ENCODE results near the gene MTIF3.

Gene MTIF3

DNA sequence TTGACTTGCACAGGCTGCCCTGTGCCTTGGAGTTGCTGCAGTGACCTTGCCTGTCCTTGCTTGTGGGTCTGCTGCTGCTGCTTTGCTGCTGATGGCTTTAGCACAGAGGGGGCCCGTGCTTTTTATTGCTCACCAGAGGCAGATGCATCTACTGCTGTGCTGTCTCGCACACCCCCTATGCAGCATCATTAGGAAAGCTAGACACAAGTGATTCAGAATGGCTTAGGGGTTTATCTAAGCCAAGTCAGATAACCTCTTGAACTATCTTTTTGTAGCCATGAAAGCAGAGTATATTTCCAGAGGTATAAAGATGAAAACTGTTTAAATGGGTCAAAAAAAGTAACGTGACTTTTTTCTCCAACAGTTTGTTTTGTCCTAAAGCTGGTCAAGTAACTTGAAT, 18.2 kb downstream of the MTIF3 start:
- Mint-ChIP-seq H3K27ac (peak overlapping the region; percentile 57), H3K4me3 (no peak overlapping the region), H3K9me3 (no peaks in the 10 kb centered on the region), H3K27me3 (no peaks in the 10 kb centered on the region), H3K4me1 (peaks cover 51% of the 10 kb centered on the region), H3K36me3 (peaks cover 29% of the 10 kb centered on the region)

DNA sequence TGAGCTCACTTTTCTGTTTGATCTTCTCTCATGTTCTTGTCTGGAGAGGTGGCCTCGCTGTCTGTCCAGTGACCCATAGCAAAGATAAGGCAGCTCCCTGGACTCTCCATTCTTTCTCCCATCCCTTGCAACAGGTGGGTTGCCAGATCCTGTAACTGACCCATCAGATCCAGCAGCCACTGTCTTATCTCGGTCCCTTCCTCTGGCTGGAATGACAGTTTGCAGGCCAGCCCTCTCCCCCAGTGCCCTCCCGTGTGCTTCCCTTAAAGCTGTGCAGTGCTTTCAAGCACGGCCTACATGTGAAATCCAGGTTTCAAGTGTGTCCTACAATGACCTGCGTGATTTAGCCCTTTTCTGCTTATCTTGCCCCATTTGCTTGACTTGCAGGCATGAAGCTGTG, 22.2 kb downstream of the MTIF3 start:
- H3K9me3 Mint-ChIP-seq: no peaks in the 10 kb centered on the region
- no peaks in the 10 kb centered on the region for H3K27me3 Mint-ChIP-seq
- peak overlapping the region; percentile 73 for H3K4me3 Mint-ChIP-seq
- peak overlapping the region; percentile 73 for H3K27ac Mint-ChIP-seq
- H3K4me1 Mint-ChIP-seq: peaks cover 54% of the 10 kb centered on the region
- H3K36me3 Mint-ChIP-seq: peaks cover 31% of the 10 kb centered on the region

DNA sequence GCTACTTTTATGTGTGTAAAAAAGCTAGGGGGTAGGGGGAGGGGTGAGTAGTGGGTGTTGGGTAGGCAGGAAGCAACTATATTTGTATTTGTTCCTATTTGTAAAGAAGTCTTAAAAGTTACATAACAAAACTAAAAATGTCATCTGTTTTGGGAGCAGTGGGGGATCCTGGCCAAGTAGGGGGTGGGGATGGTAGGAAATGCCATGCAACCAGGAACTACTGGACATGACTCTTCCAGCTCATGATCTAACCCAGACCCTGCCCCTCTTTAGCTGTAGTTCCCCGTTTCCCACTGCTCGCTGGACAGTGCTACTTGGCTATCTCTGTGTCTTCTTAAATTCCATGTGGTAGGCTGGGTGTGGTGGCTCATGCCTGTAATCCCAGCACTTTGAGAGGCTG, 22.7 kb downstream of the MTIF3 start:
- H3K9me3 Mint-ChIP-seq: no peaks in the 10 kb centered on the region
- peak overlapping the region; percentile 94 for H3K4me3 Mint-ChIP-seq
- no peaks in the 10 kb centered on the region for H3K27me3 Mint-ChIP-seq
- peaks cover 50% of the 10 kb centered on the region for H3K4me1 Mint-ChIP-seq
- H3K27ac Mint-ChIP-seq: peak overlapping the region; percentile 96
- peaks cover 30% of the 10 kb centered on the region for H3K36me3 Mint-ChIP-seq

DNA sequence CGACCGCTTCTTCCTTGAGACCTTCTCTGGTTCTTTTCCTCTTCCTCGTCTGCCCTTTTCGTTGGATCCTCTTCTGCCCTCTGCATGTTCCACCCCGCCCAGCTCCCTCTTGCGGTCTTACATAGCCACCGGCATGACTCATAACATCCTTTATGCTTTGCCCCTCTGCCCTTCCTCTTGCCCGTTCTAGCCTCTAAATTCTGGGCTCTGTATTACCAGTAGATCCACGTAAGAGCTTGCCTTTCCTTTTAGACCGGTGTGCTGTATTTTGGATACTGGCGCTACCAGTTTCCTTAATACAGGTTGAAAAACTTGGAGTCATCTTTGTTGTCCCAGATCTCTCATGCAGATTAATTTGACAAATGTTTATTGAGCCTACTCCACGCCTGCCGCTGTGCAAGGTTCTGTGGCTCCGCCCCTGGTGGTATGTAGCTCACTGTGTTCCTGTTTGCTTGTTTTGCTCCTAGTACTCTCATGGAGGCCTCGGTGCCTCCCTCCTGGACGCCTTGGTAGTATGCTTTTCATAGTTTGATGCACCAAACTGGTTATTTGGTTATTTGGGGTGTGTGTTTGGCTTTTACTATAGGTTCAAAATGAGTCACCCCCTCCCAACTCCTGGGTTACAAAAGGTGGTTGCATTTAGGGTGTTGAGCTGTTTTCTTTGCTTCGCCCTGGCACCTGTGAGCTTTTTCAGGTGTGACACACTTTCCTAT, 24.3 kb downstream of the MTIF3 start:
- Mint-ChIP-seq H3K9me3 (no peaks in the 10 kb centered on the region), H3K36me3 (peaks cover 23% of the 10 kb centered on the region), H3K4me3 (peak overlapping the region; percentile 94), H3K27me3 (no peaks in the 10 kb centered on the region), H3K4me1 (peaks cover 39% of the 10 kb centered on the region), H3K27ac (peak overlapping the region; percentile 96)

DNA sequence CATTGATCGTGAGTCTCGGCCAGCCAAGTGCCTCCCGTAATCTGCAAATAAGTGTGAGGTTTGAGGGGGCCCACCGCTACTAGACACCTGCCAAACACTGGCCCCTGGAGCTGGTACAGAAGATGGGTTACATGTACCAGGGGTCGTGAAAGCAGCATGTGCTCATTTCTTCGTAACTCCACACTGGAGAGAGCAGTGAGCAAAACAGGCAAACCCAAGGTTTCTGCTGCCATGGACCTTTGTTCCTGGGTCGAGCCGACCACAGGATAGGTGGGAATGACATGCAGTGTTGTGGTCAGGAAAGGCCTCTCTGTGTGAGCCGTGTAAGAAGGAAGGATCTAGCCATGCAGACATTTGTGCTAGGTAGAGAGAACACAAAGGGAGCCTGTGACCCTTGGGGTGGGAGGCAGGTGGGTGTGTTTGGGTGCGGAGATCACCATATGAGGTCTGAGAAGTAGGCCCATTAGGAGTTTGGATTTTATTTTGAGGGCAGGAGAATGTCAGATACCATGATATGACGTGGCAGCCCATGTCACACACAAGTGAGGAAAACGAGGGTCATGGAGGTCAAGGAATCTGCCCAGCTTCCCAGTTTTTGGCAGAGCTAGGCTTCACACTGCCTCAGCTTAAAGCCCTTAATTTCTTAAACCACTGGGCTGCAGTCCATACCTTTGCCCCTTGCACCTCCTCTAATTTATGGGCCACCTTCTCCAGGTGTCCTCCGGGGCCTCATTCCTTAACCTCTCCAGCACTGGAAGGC, 25.0 kb downstream of the MTIF3 start:
- Mint-ChIP-seq H3K36me3 (peaks cover 16% of the 10 kb centered on the region), H3K27ac (peak overlapping the region; percentile 96), H3K4me3 (peak overlapping the region; percentile 94), H3K9me3 (no peaks in the 10 kb centered on the region), H3K27me3 (no peaks in the 10 kb centered on the region), H3K4me1 (peaks cover 32% of the 10 kb centered on the region)

DNA sequence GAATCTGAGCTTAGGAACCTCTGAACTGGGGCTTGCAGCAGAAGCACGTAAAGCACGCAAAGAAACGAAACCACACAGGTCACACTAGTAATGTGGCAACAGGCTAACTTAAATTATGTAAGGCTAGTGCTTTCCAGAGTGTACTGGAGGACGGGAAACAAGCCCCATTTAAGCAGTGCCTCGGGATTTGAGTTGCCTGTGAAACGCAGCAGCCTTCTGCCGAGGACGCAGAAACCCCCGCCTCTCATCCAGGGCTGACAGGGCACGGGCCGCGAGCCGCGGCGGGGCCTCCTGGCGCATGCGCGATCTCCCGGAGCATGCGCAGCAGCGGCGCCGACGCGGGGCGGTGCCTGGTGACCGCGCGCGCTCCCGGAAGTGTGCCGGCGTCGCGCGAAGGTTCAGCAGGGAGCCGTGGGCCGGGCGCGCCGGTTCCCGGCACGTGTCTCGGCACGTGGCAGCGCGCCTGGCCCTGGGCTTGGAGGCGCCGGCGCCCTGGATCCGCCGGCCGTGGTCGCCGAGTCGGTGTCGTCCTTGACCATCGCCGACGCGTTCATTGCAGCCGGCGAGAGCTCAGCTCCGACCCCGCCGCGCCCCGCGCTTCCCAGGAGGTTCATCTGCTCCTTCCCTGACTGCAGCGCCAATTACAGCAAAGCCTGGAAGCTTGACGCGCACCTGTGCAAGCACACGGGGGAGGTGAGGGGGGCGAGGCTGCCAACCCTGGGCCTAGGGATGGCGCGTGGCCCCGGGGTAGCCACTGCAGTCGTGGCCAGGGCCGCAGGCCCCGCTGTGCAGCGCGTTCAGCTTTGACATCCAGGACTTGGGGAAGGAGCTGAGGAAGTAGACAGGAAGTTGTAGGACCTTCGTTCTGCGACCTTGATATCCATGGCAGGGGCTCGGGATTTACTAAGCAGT, 25.9 kb downstream of the MTIF3 start, which contains the start of gene GTF3A:
GTF3A (plus strand) TSS at position 374 of the 912 bp plus-strand sequence.
- Mint-ChIP-seq H3K36me3 (peaks cover 16% of the 10 kb centered on the region), H3K9me3 (no peaks in the 10 kb centered on the region), H3K27ac (peak within 1 kb of the TSS; percentile 95), H3K4me1 (peaks cover 30% of the 10 kb centered on the region), H3K4me3 (peak within 1 kb of the TSS; percentile 94), H3K27me3 (no peaks in the 10 kb centered on the region)

DNA sequence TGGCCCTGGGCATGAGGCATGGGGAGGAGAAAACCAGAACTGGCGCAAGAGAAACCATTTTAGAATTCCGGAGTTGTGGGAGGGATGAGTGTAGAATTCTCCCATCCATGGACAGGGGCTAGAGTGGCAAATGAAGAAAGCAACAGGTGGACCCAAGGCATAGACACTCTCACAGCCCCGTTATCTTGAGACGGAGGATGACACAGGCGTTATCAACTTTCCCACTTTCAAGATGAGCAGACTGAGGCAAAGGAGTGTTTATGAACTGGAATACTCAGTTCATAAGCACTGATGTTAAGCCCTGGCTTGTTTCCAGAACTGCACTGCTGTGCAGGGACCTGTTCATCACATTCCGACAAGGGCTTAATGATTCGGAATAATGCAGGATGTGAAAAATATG, 27.0 kb downstream of the MTIF3 start:
- Mint-ChIP-seq H3K4me1 (peaks cover 26% of the 10 kb centered on the region), H3K36me3 (peaks cover 14% of the 10 kb centered on the region), H3K4me3 (peak overlapping the region; percentile 82), H3K9me3 (no peaks in the 10 kb centered on the region), H3K27ac (peak overlapping the region; percentile 31), H3K27me3 (no peaks in the 10 kb centered on the region)

DNA sequence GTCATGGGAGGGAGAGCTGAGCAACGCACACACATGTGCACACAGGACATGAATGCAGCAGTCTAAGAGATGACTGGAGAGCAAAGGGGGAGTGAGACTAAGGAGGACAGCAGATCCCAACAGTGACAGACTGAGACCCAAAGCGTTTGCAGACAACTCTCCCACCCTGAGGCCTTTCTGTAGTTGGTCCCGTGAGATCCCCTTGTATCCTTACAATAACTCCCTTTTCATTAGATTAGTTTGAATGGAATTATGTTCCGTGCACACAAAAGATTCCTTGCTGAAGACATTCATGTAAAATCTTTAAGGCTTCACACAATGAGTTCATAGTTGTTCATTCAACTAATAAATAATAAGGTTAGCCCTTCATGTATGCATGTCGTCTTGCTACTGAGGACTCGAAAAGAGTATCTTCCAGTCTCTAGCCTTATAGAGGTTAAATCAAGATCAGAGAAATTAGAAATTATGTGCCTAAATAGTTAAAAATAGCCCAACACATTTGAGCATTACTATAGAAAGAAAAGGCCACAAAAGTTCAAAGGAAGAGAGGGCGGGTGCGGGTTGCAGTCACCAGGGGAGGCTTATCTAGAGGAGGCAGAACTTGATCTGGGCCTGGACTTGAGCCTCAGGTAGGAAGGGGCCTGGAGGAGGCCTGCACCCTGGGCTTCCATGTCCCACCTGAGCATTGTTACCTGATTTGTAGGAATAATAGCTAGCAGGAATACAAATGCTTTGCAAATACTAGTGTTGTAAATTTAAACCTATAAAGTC, 29.1 kb downstream of the MTIF3 start:
- peak overlapping the region; percentile 2 for H3K27ac Mint-ChIP-seq

DNA sequence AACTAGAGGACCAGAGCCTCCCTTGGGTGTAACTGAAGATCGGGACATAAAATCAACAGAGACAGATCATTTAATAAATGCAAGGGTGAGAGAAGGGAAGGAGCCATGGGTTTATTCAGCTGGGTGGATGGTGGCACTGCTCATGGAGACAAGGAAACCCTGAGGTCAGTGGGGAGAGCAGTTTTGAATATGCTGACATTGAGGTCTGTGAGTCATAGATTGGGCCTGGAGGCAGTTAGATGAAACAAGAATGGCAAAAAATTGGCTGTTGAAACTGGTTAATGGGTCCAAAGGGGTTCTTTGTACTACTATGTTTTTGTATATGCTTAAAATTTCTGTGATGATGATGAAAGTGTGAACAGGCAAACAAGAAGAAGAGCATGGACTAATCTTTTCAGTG, 31.0 kb downstream of the MTIF3 start:
- no peak overlapping the region for H3K4me3 Mint-ChIP-seq
- H3K36me3 Mint-ChIP-seq: no peaks in the 10 kb centered on the region
- H3K9me3 Mint-ChIP-seq: no peaks in the 10 kb centered on the region
- H3K4me1 Mint-ChIP-seq: peaks cover 7% of the 10 kb centered on the region
- no peak overlapping the region for H3K27ac Mint-ChIP-seq
- H3K27me3 Mint-ChIP-seq: no peaks in the 10 kb centered on the region

More for the DNA sequence above, 29.1 kb downstream of the MTIF3 start:
- Mint-ChIP-seq H3K36me3 (peaks cover 6% of the 10 kb centered on the region), H3K4me3 (no peak overlapping the region), H3K9me3 (no peaks in the 10 kb centered on the region), H3K27me3 (no peaks in the 10 kb centered on the region), H3K4me1 (peaks cover 7% of the 10 kb centered on the region)

DNA sequence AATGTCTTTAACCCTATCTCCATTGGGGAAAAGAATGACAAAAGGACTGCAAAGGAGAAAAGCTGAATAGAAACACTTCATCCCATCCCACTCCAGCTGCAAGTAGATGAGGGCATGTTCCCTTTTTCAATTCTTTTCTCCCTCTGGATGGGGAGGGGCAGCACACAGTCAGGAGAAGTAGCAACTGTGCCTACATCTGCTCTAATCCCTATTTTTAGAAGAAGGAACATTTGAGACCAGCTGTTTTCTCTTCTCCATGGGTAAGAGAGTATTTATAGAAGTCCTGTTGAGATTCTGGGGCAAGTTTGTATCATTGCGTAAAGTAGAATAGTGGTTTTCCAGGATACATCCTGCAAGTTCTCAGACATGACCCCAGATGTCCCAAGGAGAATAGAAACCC, 35.2 kb downstream of the MTIF3 start:
- H3K27me3 Mint-ChIP-seq: no peaks in the 10 kb centered on the region
- no peaks in the 10 kb centered on the region for H3K9me3 Mint-ChIP-seq
- H3K36me3 Mint-ChIP-seq: no peaks in the 10 kb centered on the region
- no peaks in the 10 kb centered on the region for H3K4me1 Mint-ChIP-seq
- no peak overlapping the region for H3K4me3 Mint-ChIP-seq
- H3K27ac Mint-ChIP-seq: no peak overlapping the region

DNA sequence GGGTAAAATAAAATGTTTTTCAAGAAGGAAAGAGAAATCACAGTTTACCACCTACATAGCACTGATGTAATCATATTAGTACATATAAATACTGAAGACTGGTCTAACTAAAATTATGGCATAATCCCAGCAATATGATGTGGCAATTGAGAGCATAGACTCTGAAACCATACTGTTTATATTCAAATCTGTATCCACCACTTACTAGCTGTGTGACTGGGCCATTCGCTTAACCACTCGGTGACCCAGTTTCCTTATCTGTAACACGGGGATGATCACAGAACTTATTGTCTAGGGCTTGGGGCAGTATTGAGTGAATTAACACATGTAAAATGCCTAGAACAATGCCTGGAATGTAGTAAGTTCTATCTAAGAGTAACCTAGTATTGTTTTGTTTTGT, 39.0 kb downstream of the MTIF3 start:
- H3K27me3 Mint-ChIP-seq: no peaks in the 10 kb centered on the region
- H3K27ac Mint-ChIP-seq: no peak overlapping the region
- no peaks in the 10 kb centered on the region for H3K36me3 Mint-ChIP-seq
- H3K9me3 Mint-ChIP-seq: no peaks in the 10 kb centered on the region
- H3K4me3 Mint-ChIP-seq: no peak overlapping the region
- H3K4me1 Mint-ChIP-seq: no peaks in the 10 kb centered on the region

DNA sequence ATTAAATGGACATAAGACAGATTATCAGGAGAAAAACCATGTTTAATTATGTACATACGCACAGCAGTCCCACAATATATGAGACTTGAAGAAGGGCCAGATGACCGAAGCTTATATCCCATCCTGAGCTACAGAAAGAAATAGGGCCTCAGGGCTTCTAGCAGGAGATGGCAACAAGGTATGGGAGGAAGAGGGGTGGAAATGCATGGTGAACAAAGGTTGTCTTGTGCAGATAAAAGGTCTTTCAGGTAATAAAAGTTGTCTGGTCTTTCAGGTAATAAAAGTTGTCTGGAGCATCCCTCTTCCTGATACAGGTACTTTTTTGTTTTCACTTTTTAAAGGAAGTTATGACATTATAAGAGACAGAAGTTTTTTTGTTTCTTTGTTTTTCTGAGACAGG, 41.4 kb downstream of the MTIF3 start:
- Mint-ChIP-seq H3K36me3 (no peaks in the 10 kb centered on the region), H3K9me3 (no peaks in the 10 kb centered on the region), H3K4me3 (no peak overlapping the region), H3K27ac (no peak overlapping the region), H3K27me3 (no peaks in the 10 kb centered on the region), H3K4me1 (no peaks in the 10 kb centered on the region)

DNA sequence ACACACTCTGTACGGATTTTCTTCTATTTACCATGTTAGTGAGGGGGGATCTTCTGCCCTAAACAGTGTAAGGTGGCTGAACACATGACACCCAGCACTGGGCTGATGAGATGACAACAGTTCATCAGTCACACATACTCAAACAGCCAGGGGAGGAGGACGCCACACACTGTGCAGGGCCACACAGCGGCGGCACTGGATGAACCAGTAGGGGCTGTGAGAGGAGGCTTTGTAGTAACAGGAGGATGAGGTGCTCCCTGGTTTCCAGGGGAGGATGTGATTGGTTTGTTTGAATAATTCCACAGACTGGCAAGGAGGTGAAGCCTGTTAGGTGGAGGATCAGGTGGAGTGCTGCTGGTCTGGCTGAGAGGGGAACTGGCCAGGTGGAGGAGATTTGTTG, 42.3 kb downstream of the MTIF3 start:
- Mint-ChIP-seq H3K27ac (peak overlapping the region; percentile 36), H3K4me1 (no peaks in the 10 kb centered on the region), H3K4me3 (no peak overlapping the region), H3K27me3 (no peaks in the 10 kb centered on the region), H3K36me3 (no peaks in the 10 kb centered on the region), H3K9me3 (no peaks in the 10 kb centered on the region)

DNA sequence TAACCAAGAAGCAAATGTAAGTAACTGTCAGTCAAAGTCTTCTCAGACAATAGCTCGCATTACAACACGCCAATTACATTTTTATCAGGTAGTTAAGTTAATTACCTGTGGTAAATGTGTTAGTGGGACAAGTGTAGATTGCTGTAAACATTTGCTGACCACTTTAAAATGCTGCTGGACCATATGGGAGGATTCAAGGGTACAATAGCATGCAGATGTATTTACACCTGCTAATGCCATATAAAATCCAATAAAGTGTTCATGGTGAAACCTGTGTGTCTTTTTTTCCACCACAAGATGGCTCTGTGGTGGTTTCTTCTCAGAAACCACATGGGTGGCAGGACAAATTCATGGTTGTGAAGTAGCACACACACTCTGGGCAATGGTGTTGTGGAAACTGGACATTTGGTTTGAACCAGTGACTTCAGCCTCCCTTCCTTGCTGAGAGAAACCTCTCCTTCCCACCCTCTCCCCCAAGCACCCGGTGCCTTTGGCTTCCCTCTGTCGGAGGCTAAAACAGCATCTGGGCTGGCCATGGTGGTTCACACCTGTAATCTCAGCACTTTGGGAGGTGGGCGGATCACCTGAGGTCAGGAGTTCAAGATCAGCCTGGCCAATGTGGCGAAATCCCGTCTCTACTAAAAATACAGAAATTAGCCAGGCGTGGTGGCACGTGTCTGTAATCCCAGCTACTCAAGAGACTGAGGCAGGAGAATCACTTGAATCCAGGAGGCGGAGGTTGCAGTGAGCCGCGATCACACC, 44.0 kb downstream of the MTIF3 start:
- H3K27me3 Mint-ChIP-seq: no peaks in the 10 kb centered on the region
- no peak overlapping the region for H3K27ac Mint-ChIP-seq
- H3K4me1 Mint-ChIP-seq: no peaks in the 10 kb centered on the region
- H3K4me3 Mint-ChIP-seq: no peak overlapping the region
- no peaks in the 10 kb centered on the region for H3K36me3 Mint-ChIP-seq
- no peaks in the 10 kb centered on the region for H3K9me3 Mint-ChIP-seq
